Right ventricle myocardium inferior (tissue), 1 donor: ENCODE results near the gene LRFN3. TPM values are rescaled to one million over a fixed set of nuclear protein-coding genes. Genes with fewer than 3 reads are reported as not detected.

Source experiments
- ATAC-seq: fragments of 200-7000 bp; cut with Tn5 transposase; one replicate; pipeline ENCODE4 v1.9.1; 2020; ENCODE audit warnings: mild to moderate bottlenecking, moderate library complexity
- DNase-seq: peaks from one replicate; pipeline ENCODE4 v3.0.0; 2021; ENCODE audit errors: missing footprints
- intact Hi-C: fragments of 100-400 bp; cut with DNase I; formaldehyde crosslinking; loops from one replicate; pipeline ENCODE4 v1.11.0; 2022
- total RNA-seq: library from RNA; stranded (reverse); fragmentation: NEBNext Ultra II Directional; extraction: Animal tissue kit (Norgen Biotek cat#: 25700); gene quantifications from one replicate; pipeline ENCODE4 v1.2.1, GENCODE V29; 2021
- donor health status: DM: no; HTN: yes; CAD: no; lungs with severe emphysema.

The LRFN3 gene
- total RNA-seq, 1 donor from 2014 or later: 8.4 TPM

GRCh38 chr19:35990771-35991730 lies 54.9 kb downstream of the LRFN3 start:
- intact Hi-C loops: loop anchor here (10.0 kb wide), 1 partner anchor 184 kb away; no protein-coding TSS in a partner anchor
- ATAC-seq: no peak

DNA sequence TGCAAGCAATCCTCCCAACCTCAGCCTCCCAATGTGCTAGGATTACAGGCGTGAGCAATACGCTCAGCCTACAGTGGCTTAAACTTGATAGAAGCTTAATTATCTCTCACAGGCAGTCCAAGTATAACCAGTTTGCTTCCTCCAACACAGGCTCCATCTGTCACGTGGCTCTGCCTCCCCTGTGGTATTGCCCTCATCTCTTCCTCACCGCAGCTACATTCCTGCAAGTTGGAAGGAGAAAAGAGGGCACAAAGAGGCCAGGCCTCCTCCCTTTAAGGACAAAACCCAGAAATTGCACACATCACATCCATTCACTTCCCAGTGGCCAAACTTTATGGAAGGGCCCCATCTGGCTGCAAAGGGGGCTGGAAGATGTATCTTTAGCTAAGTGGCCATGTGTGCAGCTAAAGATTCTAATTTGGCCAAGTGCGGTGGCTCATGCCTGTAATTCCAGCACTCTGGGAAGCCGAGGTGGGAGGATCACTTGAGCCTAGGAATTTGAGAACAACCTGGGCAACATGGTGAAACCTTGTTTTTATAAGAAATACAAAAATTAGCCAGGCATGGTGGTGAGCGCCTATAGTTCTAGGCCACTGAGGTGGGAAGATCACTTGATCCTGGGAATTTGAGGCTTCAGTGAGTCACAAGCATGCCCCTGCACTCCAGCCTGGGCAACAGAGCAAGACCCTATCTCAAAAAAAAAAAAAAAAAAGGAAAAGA lies 55.7 kb downstream of the LRFN3 start:
- ATAC-seq: no peak
- intact Hi-C loops: loop anchor here (10.0 kb wide), 1 partner anchor 183 kb away; no protein-coding TSS in a partner anchor

More at GRCh38 chr19:35990771-35991730, 54.9 kb downstream of the LRFN3 start:
- DNase-seq: peak; percentile 27

DNA sequence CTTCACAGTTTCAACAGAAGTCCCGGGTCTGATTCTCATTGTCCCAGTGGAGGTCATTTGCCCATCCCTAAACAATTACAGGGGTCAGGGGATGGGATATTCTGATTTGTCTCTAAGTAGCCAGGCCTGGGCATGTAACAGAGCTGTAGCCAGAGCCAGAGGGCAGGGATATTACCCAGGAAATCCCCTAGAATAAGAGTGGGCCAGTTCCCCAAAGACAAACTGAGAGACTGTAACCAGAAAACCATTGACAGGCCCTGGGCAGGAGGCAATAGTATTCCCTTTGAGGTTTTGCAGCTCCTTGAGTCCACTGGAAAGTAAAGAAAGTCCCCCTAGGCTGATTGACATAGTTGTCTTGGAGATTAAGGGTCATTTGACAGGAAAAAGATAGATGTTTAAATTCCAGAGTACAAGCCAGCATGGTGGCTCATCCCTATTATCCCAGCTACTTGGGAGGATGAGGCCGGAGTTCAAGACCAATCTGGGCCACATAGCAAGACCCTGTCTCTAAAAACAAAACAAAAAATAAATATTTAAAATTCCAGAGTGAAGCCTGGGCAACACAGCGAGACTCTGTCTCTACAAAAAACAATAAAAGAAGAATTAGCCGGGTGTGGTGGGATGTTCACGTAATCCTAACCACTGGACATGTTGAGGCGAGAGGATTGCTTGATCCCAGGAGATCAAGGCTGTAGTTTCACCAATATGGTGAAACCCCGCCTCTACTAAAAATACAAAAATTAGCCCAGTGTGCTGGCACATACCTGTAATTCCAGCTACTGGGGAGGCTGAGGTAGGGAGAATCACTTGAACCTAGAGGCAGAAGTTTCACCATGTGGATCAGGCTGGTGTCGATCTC lies 57.0 kb downstream of the LRFN3 start:
- ATAC-seq: no peak
- DNase-seq: no peak
- intact Hi-C loops: loop anchor here (10.0 kb wide), 1 partner anchor 182 kb away; no protein-coding TSS in a partner anchor

More for the DNA sequence above, 55.7 kb downstream of the LRFN3 start:
- DNase-seq: peak; percentile 21

GRCh38 chr19:35993923-35994598 lies 57.9 kb downstream of the LRFN3 start:
- DNase-seq (peak; percentile 55), ATAC-seq (peak; percentile 18)

More at GRCh38 chr19:35993923-35994598, 57.9 kb downstream of the LRFN3 start:
- intact Hi-C loops: loop anchor here (10.0 kb wide), 1 partner anchor 181 kb away; no protein-coding TSS in a partner anchor

Other genes with a start within 250 kb of the LRFN3 start
- not detected for gene ZBTB32, start 231.8 kb upstream of the LRFN3 start, total RNA-seq
- gene KMT2B, start 218.4 kb upstream of the LRFN3 start, total RNA-seq: 12.7 TPM
- gene IGFLR1, start 193.9 kb upstream of the LRFN3 start, total RNA-seq: 5.1 TPM
- 19.5 TPM for gene U2AF1L4, start 191.0 kb upstream of the LRFN3 start, total RNA-seq
- gene PSENEN, start 190.7 kb upstream of the LRFN3 start, total RNA-seq: 44.7 TPM
- 8.2 TPM for gene LIN37, start 187.8 kb upstream of the LRFN3 start, total RNA-seq
- gene HSPB6, start 179.3 kb upstream of the LRFN3 start, total RNA-seq: 662 TPM
- 5.1 TPM for gene PROSER3, start 178.2 kb upstream of the LRFN3 start, total RNA-seq
- gene ARHGAP33, start 160.8 kb upstream of the LRFN3 start, total RNA-seq: 4.2 TPM
- gene PRODH2, start 123.5 kb upstream of the LRFN3 start, total RNA-seq: not detected
- not detected for gene NPHS1, start 83.9 kb upstream of the LRFN3 start, total RNA-seq
- gene KIRREL2, start 79.5 kb upstream of the LRFN3 start, total RNA-seq: not detected
- 20.5 TPM for gene APLP1, start 67.8 kb upstream of the LRFN3 start, total RNA-seq
- 2.1 TPM for gene NFKBID, start 35.8 kb upstream of the LRFN3 start, total RNA-seq
- gene HCST, start 33.8 kb upstream of the LRFN3 start, total RNA-seq: 6.3 TPM
- 34.5 TPM for gene TYROBP, start 28.1 kb upstream of the LRFN3 start, total RNA-seq
- 9.7 TPM for gene SDHAF1, start 58.8 kb downstream of the LRFN3 start, total RNA-seq
- gene SYNE4, start 72.4 kb downstream of the LRFN3 start, total RNA-seq: 0.35 TPM
- gene ALKBH6, start 77.8 kb downstream of the LRFN3 start, total RNA-seq: 12.1 TPM
- 3.6 TPM for gene CLIP3, start 96.5 kb downstream of the LRFN3 start, total RNA-seq
- gene THAP8, start 117.9 kb downstream of the LRFN3 start, total RNA-seq: 4.1 TPM
- gene WDR62, start 118.5 kb downstream of the LRFN3 start, total RNA-seq: 25.5 TPM
- gene OVOL3, start 174.8 kb downstream of the LRFN3 start, total RNA-seq: not detected
- gene POLR2I, start 178.5 kb downstream of the LRFN3 start, total RNA-seq: 145 TPM
- 114 TPM for gene TBCB, start 179.1 kb downstream of the LRFN3 start, total RNA-seq
- 854 TPM for gene CAPNS1, start 203.7 kb downstream of the LRFN3 start, total RNA-seq
- gene COX7A1, start 216.1 kb downstream of the LRFN3 start, total RNA-seq: 3,337 TPM